ENCODE measurements around the gene NF2. TPM values are rescaled to one million over a fixed set of nuclear protein-coding genes. Genes with fewer than 3 reads are reported as not detected.

The NF2 gene
- total and polyA plus RNA-seq, 3 donors from 2014 or later = 23.4 to 45.2 (median 32.5) TPM

- H3K27ac ChIP-seq = no peak overlapping the region
- intact Hi-C loops (cut with DNase I; ENCODE audit: low total_unique reads) = no loop called here
- TF ChIP-seq CTCF (IDR thresholded peaks at IDR 0.05) = no peak
- no peak for TF ChIP-seq POLR2A (IDR thresholded peaks at IDR 0.05)
- no peaks in the 10 kb centered on the region for H3K36me3 ChIP-seq (ENCODE audit: low read depth, missing control alignments)
- peaks cover 2% of the 10 kb centered on the region for H3K4me1 ChIP-seq
- H3K9me3 ChIP-seq = no peaks in the 10 kb centered on the region
- DNase-seq = no peak
- H3K27me3 ChIP-seq = no peaks in the 10 kb centered on the region
- H3K4me3 ChIP-seq = no peak overlapping the region
- WGBS, 2 donors = 77 to 82% methylated on average over 6 of the region's 6 CpGs
These were observed 30.3 kb downstream of the NF2 start for GRCh38 chr22:29633514-29634312.

DNA sequence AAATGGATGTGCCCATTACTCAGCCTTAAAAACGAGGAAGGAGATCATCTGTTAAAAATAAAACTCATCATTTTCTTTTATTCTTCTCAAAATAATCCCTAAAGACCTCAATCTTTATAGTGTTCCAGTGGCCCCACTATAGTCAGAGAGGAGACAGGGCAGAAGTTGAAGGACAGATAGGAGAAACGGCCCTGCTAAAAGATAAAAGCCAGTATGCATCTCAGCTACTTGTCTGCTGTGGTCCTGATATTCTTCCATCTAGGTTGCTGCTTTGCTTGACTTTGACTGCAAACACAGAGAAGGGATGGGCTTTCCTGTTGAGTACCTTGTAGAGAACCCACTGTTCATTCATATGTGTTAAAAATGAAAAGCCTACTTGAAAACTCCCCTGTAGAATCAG is 31.4 kb downstream of the NF2 start:
- no peak for DNase-seq
- Histone ChIP-seq H3K36me3 (ENCODE audit: low read depth, missing control alignments) (no peaks in the 10 kb centered on the region), H3K4me1 (peaks cover 2% of the 10 kb centered on the region), H3K27ac (no peak overlapping the region), H3K9me3 (no peaks in the 10 kb centered on the region), H3K4me3 (no peak overlapping the region), H3K27me3 (no peaks in the 10 kb centered on the region)
- TF ChIP-seq CTCF (IDR thresholded peaks at IDR 0.05) (no peak), POLR2A (IDR thresholded peaks at IDR 0.05) (no peak)
- 62 to 66% methylated on average over 2 of the region's 2 CpGs for WGBS, 2 donors
- intact Hi-C loops (cut with DNase I; ENCODE audit: low total_unique reads) = no loop called here

GRCh38 chr22:29635734-29636357 is 32.4 kb downstream of the NF2 start:
- peak; percentile 33 to 66 (median 51) for TF ChIP-seq CTCF (IDR thresholded peaks at IDR 0.05)
- no peak for TF ChIP-seq POLR2A (IDR thresholded peaks at IDR 0.05)
- intact Hi-C loops (cut with DNase I; ENCODE audit: low total_unique reads) = no loop called here
- no peak for DNase-seq
- H3K4me3 ChIP-seq = no peak overlapping the region
- H3K27me3 ChIP-seq = no peaks in the 10 kb centered on the region
- peaks cover 2% of the 10 kb centered on the region for H3K4me1 ChIP-seq
- H3K36me3 ChIP-seq (ENCODE audit: low read depth, missing control alignments) = no peaks in the 10 kb centered on the region
- no peak overlapping the region for H3K27ac ChIP-seq
- WGBS, 2 donors = 48 to 61% methylated on average over 3 of the region's 3 CpGs
- no peaks in the 10 kb centered on the region for H3K9me3 ChIP-seq

DNA sequence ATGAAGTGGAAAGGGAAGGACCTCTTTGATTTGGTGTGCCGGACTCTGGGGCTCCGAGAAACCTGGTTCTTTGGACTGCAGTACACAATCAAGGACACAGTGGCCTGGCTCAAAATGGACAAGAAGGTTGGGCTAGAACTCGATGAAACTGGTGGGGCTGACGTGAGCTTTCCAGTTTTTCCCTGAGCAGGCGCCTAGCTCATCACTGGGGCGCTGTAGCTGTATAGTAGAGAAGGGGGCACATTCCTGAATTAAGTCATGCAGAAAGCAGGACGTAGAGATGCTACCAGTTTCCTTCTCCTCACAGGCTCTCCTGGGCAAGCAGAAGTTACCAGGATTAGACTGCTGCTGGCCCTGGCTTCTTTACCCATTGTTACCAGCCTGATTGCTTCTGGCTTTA is 33.3 kb downstream of the NF2 start:
- Histone ChIP-seq H3K27ac (no peak overlapping the region), H3K27me3 (no peaks in the 10 kb centered on the region), H3K4me3 (no peak overlapping the region), H3K9me3 (no peaks in the 10 kb centered on the region), H3K4me1 (peaks cover 2% of the 10 kb centered on the region), H3K36me3 (ENCODE audit: low read depth, missing control alignments) (no peaks in the 10 kb centered on the region)
- 44 to 61% methylated on average over 7 of the region's 7 CpGs for WGBS, 2 donors
- intact Hi-C loops (cut with DNase I; ENCODE audit: low total_unique reads) = no loop called here
- TF ChIP-seq POLR2A (IDR thresholded peaks at IDR 0.05) = no peak
- TF ChIP-seq CTCF (IDR thresholded peaks at IDR 0.05) = no peak
- DNase-seq = peak; percentile 34

Measured in testis (tissue), 3 donors.